NCI-H1417 (cell line): ENCODE measurements around the gene ZNF557.
A peak's percentile ranks its signal among the peaks of the same experiment; 100 is the strongest.

ENCODE experiments used
- DNase-seq, 3 experiments: peaks; one replicate each; lab custom pipeline; 2025; lab: John Stamatoyannopoulos, UW

The ZNF557 gene

GRCh38 chr19:7074705-7075282 lies 5.3 kb downstream of the ZNF557 start:
- no peak for DNase-seq

DNA sequence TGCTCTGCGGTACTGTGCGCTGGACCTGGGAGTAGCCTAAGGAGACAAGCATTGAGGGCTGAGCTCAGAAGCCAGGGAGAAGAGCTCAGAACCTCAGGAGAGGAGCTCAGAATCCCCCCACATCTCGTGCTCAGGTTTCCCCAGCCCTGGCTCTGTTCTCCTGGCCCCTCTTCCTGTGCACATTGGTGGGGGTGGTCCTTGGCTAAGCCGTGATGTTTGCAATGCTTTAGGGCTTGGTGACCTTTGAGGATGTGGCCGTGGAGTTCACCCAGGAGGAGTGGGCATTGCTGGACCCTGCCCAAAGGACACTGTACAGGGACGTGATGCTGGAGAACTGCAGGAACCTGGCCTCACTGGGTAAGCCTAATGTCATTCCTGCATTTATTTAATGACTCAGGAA lies 6.6 kb downstream of the ZNF557 start:
- no peak for DNase-seq

DNA sequence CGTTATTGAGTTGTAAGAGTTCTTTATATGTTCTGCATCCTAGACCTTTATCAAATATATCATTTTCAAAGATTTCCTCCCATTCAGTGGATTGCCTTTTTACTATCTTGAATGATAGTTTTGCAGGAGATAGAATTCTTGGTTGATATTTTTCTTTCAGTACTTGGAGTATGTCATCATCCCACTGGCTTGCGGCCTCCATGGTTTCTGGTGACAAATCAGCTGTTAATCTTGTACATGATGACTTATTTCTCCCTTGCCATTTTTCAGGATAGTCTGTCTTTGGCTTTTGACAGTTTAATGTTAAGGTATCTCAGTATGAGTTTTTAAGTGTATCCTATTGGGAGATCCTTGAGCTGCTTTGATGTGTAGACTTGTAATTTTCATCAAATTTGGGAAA lies 8.5 kb downstream of the ZNF557 start:
- no peak for DNase-seq

DNA sequence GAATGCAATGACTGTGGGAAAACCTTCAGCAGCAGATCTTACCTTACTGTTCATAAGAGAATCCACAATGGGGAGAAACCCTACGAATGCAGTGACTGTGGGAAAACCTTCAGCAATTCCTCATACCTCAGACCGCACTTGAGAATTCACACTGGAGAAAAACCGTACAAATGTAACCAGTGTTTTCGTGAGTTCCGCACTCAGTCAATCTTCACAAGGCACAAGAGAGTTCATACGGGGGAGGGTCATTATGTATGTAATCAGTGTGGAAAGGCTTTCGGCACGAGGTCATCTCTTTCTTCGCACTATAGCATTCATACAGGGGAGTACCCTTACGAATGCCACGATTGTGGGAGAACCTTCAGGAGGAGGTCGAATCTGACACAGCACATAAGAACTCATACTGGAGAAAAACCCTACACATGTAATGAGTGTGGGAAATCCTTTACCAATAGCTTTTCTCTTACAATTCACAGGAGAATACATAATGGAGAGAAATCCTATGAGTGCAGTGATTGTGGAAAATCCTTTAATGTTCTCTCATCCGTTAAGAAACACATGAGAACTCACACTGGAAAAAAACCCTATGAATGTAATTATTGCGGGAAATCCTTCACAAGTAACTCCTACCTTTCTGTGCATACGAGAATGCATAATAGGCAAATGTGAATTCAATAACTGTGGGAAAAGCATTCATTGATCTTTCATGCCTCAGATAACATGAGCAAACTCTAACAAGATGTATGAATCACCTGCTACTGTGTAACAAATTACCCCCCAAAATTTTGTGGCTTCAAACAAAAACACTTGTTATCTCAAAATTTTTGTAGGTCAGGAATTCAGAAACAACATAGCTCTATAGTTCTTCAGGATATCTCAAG lies 13.8 kb downstream of the ZNF557 start:
- peak in 1 of 3 experiments; percentile 49 for DNase-seq

GRCh38 chr19:7088999-7089398 lies 19.5 kb downstream of the ZNF557 start:
- no peak for DNase-seq

DNA sequence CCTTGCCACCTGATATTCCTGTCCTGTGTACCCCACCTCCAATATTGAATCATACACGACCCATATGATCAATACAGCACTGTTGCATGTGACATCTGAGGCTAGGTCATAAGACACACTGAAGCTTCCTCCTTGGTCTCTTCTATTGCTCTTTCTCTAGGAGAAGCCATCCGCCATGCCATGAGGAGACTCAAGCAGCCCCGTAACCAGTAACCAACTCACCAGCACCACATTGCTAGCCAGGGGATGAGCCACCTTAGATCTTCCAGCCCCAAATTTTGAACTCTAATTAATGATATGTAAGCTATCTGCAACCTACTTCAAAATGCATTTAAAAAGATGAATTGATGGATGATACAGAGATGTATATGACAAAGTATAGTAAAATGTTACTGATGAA lies 28.6 kb downstream of the ZNF557 start:
- DNase-seq: no peak

GRCh38 chr19:7098701-7099596 lies 29.4 kb downstream of the ZNF557 start:
- DNase-seq: peak; percentile 81 to 99 (median 97)

GRCh38 chr19:7099597-7099921 lies 30.1 kb downstream of the ZNF557 start:
- DNase-seq: no peak

DNA sequence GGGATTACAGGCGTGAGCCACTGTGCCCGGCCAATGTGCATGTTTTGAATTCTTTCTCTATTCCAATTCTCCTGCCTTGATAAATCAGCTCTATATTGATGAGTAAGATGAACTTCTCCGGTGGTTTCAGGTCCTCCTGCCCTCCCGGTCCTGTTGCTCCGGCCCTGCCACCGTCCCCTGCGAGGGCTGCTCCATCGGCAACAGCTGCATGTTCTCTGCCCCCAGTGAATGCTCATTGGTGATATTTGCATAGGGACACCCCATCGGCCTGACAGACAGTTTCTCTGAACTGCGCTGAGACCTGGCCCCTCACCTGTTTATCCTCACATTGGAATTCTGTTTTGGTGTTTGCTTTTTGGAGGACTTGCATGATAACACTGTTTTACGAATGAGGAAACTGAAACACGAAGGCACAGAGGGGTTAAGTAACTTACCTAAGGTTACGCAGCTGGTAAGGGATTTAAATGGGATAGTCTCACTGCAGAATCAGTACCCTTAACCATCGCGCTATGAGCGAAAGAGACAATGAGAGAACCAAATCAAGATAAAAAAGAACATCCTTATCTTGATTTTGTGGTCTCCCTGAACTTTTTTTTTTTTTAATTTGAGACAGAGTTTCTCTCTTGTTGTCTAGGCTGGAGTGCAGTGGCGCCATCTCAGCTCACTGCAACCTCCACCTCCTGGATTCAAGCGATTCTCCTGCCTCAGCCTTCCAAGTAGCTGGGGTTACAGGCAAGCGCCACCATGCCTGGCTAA lies 32.2 kb downstream of the ZNF557 start:
- peak in 1 of 3 experiments; percentile 9 for DNase-seq

GRCh38 chr19:7104747-7105447 lies 35.4 kb downstream of the ZNF557 start:
- no peak for DNase-seq

- no peak for DNase-seq
Observed at GRCh38 chr19:7106711-7107657, 37.5 kb downstream of the ZNF557 start.

- DNase-seq: no peak
Observed at GRCh38 chr19:7109678-7110289, 40.3 kb downstream of the ZNF557 start.

- no peak for DNase-seq
Observed at GRCh38 chr19:7112675-7113074, 43.2 kb downstream of the ZNF557 start.

DNA sequence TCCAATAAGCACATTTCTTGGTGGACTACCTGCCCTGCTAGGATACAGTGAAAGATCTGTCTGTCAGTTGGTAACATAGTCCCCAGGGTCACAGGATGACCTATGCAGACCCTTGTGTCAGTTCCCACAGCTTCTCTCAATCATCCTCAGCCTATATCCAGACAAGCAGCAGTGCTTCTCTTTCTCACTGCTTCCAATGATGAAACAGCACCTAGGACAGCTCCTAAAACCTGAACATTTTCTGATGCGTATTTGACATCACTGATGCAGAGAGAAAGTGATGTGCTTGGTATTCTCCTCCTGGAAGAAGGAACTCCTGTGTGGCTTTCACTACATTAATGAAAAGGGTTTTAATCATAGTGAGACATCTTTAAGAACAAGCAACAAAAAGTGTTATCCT lies 43.7 kb downstream of the ZNF557 start:
- no peak for DNase-seq

GRCh38 chr19:7115721-7116120 lies 46.2 kb downstream of the ZNF557 start:
- DNase-seq: no peak

DNA sequence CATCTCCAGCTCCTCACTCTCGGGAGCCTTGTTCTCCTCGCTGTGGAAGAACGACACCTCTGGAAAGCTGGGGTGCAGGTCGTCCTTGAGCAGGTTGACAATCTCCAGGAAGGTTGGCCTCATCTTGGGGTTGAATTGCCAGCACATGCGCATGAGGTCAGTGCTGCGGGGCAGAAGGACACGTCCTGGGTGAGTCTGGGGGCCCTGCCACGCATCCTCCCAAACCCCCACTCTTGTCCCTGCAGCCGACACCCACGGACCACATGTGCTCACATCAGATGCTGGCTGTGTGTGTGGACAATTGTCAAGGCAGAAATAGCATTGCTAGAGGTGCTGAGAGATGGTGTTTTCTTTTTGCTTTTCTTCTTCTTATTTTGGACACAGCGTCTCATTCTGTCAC lies 47.7 kb downstream of the ZNF557 start:
- no peak for DNase-seq

DNA sequence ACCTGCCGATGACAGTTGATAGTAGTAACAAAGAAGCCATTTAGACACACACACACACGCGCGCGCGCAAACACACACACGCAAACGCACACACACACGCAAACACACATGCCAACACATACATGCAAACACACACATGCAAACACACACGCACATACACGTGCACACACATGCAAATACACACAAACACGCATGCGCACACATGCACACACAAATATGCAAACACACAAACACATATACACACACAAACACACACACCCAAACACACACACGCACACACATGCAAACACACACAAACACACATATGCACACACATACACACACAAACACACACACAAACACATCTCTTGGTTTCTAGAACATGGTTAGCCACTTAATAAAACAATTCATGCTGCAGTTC lies 50.1 kb downstream of the ZNF557 start:
- no peak for DNase-seq

- no peak for DNase-seq
Observed at GRCh38 chr19:7120499-7120898, 51.0 kb downstream of the ZNF557 start.

DNA sequence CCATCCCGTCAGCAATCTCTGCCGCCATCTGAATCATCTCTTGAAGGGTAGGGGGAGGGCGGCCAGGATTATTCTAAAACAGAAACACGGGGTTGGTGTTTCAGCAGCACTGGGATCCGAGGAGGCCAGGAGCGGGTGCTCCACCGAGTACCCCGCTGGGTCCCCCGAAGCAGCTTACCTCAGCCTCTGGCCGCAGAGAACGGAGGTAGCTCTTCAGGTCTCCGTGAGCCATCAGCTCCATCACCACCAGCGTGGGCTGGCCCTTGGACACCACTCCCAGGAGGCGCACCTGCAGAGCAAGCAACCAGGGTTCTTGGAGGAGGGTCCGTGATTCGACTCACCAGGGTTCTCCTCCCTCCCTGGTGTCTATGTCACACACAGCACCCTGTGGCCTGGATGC lies 53.2 kb downstream of the ZNF557 start:
- no peak for DNase-seq

- DNase-seq: peak in 1 of 3 experiments; percentile 15
Observed at GRCh38 chr19:7124782-7125181, 55.3 kb downstream of the ZNF557 start.
